ENCODE results near the gene LSS.
A peak's percentile ranks its signal among the peaks of the same experiment; 100 is the strongest.
"Not testable (repeated sequence)": the region's sequence is repeated elsewhere in the genome, so short reads cannot be mapped to it uniquely, and the experiment has no call there.

LSS gene

DNA sequence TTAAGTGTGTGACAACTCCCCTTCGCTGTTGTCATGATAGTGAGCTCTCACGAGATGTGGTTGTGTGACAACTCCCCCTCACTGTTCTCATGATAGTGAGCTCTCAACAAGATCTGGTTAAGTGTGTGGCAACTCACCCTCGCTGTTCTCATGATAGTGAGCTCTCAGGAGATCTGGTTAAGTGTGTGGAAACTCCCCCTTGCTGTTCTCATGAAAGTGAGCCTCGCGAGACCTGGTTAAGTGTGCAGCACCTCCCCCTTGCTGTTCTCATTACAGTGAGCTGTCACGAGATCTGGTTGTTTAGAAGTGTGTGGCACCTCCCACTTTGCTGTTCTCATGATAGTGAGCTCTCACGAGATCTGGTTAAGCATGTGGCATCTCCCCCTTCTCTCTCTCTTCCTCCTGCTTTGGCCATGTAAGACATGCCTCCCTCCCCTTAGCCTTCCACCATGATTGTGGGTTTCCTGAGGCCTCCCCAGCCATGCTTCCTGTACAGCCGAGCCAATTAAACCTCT, 25.1 kb upstream of the LSS start:
- peaks cover 4 to 7% of the 10 kb centered on the region in 2 donors for H3K9me3 Mint-ChIP-seq
- DNase-seq: peak; percentile 58
- H3K27me3 Mint-ChIP-seq: no peaks in the 10 kb centered on the region
- H3K27ac Mint-ChIP-seq: peak overlapping the region; percentile 89
- H3K36me3 Mint-ChIP-seq: peaks cover 58 to 74% of the 10 kb centered on the region in 2 donors
- ATAC-seq (replicated peaks): peak; percentile 91
- peaks cover 27 to 53% of the 10 kb centered on the region in 2 donors for H3K4me1 Mint-ChIP-seq
- peak overlapping the region; percentile 52 to 77 for H3K4me3 Mint-ChIP-seq

DNA sequence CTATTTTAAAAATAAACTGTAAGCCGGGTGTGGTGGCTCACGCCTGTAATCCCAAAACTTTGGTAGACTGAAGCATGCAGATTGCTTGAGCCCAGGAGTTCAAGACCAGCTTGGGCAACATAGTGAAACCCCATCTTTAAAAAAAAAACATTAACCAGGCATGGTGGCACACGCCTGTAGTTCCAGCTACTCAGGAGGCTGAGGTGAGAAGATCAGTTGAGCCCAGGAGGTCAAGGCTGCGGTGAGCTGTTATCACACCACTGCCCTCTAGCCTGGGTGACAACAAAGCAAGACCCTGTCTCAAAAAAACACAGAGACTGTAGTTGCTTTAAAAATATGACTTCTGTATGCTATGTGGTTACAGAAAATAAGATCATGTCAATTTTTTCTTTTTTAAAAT, 24.3 kb upstream of the LSS start:
- Mint-ChIP-seq H3K9me3 (peaks cover 4 to 7% of the 10 kb centered on the region in 2 donors), H3K4me1 (peaks cover 30 to 53% of the 10 kb centered on the region in 2 donors), H3K4me3 (no peak overlapping the region), H3K36me3 (peaks cover 59 to 76% of the 10 kb centered on the region in 2 donors), H3K27me3 (no peaks in the 10 kb centered on the region), H3K27ac (peak overlapping the region; percentile 37)
- no peak for DNase-seq
- ATAC-seq (replicated peaks): no peak

DNA sequence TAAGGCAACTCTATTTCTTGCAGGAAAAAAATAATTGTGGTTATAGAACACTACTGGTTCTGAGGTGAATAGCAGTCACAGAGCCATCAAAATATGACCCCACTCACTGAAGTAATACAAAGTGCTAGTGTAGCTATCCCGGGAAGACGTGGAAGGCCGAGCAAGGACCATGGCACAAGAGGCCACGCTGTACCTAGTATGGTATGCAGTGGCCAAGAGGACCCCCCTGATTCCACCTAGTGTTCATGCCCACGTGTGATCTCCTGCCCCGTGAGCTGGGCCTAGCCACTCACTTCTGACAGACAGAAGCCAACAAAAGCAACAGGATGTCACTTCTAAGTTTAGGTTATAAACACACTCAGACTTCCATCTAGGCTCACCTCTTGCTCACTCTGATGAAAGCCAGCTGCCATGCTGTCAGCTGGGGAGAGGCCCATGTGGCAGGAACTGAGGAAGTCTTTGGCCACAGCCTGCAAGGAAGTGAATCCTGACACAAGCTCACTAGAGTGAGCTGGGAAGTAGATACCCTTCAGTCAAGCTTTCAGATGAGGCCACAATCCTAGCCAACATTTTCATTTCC, 21.7 kb upstream of the LSS start:
- Mint-ChIP-seq H3K36me3 (peaks cover 50 to 68% of the 10 kb centered on the region in 2 donors), H3K27ac (no peak overlapping the region)
- DNase-seq: no peak

GRCh38 chr21:46248827-46249226, 20.3 kb upstream of the LSS start:
- no peaks in the 10 kb centered on the region for H3K27me3 Mint-ChIP-seq
- H3K4me1 Mint-ChIP-seq: peaks cover 15 to 34% of the 10 kb centered on the region in 2 donors
- DNase-seq (no peak), ATAC-seq (replicated peaks) (no peak)
- no peak overlapping the region for H3K27ac Mint-ChIP-seq
- peaks cover 37 to 54% of the 10 kb centered on the region in 2 donors for H3K36me3 Mint-ChIP-seq
- peaks cover 4% of the 10 kb centered on the region in 2 donors for H3K9me3 Mint-ChIP-seq
- H3K4me3 Mint-ChIP-seq: no peak overlapping the region

More for the DNA sequence above, 21.7 kb upstream of the LSS start:
- H3K4me3 Mint-ChIP-seq: no peak overlapping the region
- peaks cover 27 to 48% of the 10 kb centered on the region in 2 donors for H3K4me1 Mint-ChIP-seq
- peaks cover 4 to 7% of the 10 kb centered on the region in 2 donors for H3K9me3 Mint-ChIP-seq
- H3K27me3 Mint-ChIP-seq: no peaks in the 10 kb centered on the region
- no peak for ATAC-seq (replicated peaks)

- H3K27ac Mint-ChIP-seq: no peak overlapping the region
- H3K4me3 Mint-ChIP-seq: no peak overlapping the region
- peaks cover under 1% of the 10 kb centered on the region in 2 donors for H3K9me3 Mint-ChIP-seq
- no peaks in the 10 kb centered on the region for H3K27me3 Mint-ChIP-seq
- H3K4me1 Mint-ChIP-seq: peaks cover 11 to 30% of the 10 kb centered on the region in 2 donors
- ATAC-seq (replicated peaks) (no peak), DNase-seq (no peak)
- peaks cover 34 to 52% of the 10 kb centered on the region in 2 donors for H3K36me3 Mint-ChIP-seq
Observed at GRCh38 chr21:46248422-46248782, 19.8 kb upstream of the LSS start.

DNA sequence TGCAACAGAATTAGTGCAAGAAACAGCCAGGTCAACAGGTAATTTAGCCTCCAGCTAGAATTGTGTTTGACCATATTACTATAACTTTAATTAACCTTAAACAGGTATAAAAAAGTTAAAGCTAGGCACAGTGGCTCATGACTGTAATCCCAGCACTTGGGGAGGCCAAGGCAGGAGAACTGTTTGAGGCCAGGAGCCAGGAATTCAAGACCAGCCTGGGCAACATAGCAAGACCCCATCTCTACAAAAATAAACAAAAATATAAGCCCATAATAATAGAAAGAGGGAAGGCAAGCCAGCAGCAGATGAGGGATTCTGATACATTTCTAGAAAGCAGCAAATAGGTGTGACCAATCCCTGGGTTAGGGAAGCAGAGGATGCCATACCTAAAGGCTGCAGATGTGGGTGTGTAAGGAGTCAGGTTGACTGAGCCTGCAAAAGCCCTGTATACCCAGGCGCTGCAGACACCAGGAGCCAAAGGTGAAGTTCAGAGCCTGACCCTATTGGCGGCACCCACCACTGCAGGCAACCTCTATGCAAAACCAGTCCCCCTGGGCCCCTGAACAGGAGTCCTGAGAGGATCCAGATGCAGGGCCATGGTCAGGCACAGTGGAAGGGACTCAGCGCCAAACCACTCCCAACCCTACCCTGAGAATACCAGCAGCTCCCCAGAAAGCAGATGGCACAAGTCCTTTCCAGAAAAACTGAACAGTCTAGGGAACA, 19.3 kb upstream of the LSS start:
- Mint-ChIP-seq H3K4me3 (no peak overlapping the region), H3K27me3 (no peaks in the 10 kb centered on the region), H3K36me3 (peaks cover 36 to 54% of the 10 kb centered on the region in 2 donors), H3K4me1 (peaks cover 10 to 24% of the 10 kb centered on the region in 2 donors), H3K27ac (no peak overlapping the region), H3K9me3 (no peaks in the 10 kb centered on the region)
- no peak for DNase-seq
- no peak for ATAC-seq (replicated peaks)

DNA sequence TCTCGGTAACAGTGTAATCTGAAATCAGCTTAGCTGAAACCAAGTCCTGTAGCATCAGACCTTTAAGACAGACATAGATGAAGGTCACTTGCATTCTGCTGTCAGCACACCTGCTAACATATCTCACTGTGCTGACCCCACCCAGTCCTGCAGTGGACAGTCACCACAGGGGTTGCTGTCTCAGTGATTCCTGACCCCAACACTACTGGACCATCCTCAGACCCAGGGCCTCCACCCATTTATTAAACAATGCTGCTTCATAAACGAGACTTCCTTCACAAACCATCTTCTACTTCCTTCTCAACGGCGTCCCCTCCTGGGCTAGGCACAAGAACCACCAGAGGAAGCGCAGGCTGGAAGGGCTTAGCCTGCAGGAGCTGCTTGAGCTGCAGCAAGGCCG, 17.8 kb upstream of the LSS start:
- no peak for DNase-seq
- ATAC-seq (replicated peaks): no peak
- Mint-ChIP-seq H3K4me1 (peaks cover 10 to 18% of the 10 kb centered on the region in 2 donors), H3K9me3 (no peaks in the 10 kb centered on the region), H3K4me3 (no peak overlapping the region), H3K27me3 (no peaks in the 10 kb centered on the region), H3K36me3 (peaks cover 41 to 54% of the 10 kb centered on the region in 2 donors), H3K27ac (peak overlapping the region; percentile 26)

GRCh38 chr21:46245213-46245915, 16.8 kb upstream of the LSS start:
- no peaks in the 10 kb centered on the region for H3K27me3 Mint-ChIP-seq
- ATAC-seq (replicated peaks) (no peak), DNase-seq (no peak)
- peaks cover 12 to 14% of the 10 kb centered on the region in 2 donors for H3K4me1 Mint-ChIP-seq
- no peak overlapping the region for H3K27ac Mint-ChIP-seq
- H3K9me3 Mint-ChIP-seq: no peaks in the 10 kb centered on the region
- no peak overlapping the region for H3K4me3 Mint-ChIP-seq
- peaks cover 39 to 55% of the 10 kb centered on the region in 2 donors for H3K36me3 Mint-ChIP-seq

DNA sequence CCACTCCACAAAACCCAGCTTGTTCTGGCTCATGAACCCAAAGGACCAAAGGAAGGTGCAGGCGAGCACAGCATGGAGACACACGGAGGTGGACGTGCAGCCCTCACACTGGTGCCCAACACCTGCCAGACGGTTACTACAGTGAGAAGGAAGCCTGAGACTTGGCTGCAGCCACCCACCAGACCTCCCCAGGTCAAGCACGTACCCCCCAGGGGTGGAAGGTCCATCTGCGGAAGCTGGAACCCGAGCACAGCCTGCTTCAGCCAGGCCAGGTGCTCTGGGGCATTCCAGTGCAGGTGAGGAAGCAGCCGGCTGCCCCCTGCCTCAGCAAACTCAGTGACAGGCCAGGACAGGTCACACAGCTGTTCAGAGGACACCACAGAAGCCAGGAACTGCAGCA, 16.0 kb upstream of the LSS start:
- H3K4me1 Mint-ChIP-seq: peaks cover 12% of the 10 kb centered on the region in 2 donors
- H3K27me3 Mint-ChIP-seq: no peaks in the 10 kb centered on the region
- H3K9me3 Mint-ChIP-seq: no peaks in the 10 kb centered on the region
- no peak overlapping the region for H3K4me3 Mint-ChIP-seq
- H3K27ac Mint-ChIP-seq: no peak overlapping the region
- no peak for ATAC-seq (replicated peaks)
- DNase-seq: no peak
- peaks cover 37 to 53% of the 10 kb centered on the region in 2 donors for H3K36me3 Mint-ChIP-seq

DNA sequence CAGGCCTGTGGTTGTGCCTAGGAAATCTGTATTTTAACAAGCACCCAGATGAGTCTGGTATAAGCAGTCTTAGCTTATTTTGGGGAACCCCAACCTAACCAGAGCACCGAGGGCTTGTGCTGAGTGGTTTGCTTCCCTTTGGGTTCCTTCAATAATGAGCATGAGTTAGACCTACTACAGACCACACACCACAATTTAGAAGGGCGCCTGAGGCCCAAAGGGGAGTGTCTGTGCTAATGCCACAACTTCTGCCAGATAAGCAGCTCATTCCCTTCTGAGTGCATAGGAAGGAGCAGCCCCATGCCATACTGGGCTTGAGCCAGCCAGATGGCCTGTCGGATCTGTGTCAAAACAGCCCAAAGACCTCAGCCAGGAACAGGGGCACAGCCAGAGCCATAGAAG, 15.4 kb upstream of the LSS start:
- Mint-ChIP-seq H3K4me1 (peaks cover 12 to 13% of the 10 kb centered on the region in 2 donors), H3K36me3 (peaks cover 40 to 56% of the 10 kb centered on the region in 2 donors), H3K9me3 (no peaks in the 10 kb centered on the region), H3K4me3 (no peak overlapping the region), H3K27me3 (no peaks in the 10 kb centered on the region), H3K27ac (no peak overlapping the region)
- DNase-seq (no peak), ATAC-seq (replicated peaks) (no peak)

GRCh38 chr21:46243325-46243724, 14.8 kb upstream of the LSS start:
- ATAC-seq (replicated peaks): no peak
- Mint-ChIP-seq H3K27ac (peak overlapping the region; percentile 65), H3K4me3 (no peak overlapping the region), H3K27me3 (no peaks in the 10 kb centered on the region), H3K4me1 (peaks cover 9 to 13% of the 10 kb centered on the region in 2 donors), H3K36me3 (peaks cover 42 to 55% of the 10 kb centered on the region in 2 donors), H3K9me3 (no peaks in the 10 kb centered on the region)
- no peak for DNase-seq

DNA sequence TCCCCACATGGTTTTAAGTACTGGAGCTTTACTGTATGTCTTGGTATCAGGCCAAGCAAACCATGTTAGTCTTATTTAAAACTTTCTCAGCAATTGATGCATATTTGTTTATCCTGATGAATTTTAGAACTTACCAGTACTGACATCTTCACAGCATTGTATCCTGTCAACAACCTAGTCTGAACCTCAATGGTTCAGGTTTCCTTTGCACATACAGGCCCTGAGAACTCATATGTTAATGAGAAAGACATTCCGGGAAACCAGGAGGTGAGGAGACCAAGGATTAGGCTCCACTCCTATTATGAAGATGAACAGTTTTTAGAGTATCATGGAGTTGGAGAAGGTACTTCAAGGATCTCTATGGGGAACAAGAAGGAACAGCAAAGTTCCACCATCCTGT, 13.0 kb upstream of the LSS start:
- H3K36me3 Mint-ChIP-seq: peaks cover 32 to 49% of the 10 kb centered on the region in 2 donors
- not testable (repeated sequence) for H3K27me3 Mint-ChIP-seq; DNase-seq; H3K9me3 Mint-ChIP-seq; ATAC-seq (replicated peaks); H3K4me3 Mint-ChIP-seq; H3K27ac Mint-ChIP-seq
- peaks cover 8 to 11% of the 10 kb centered on the region in 2 donors for H3K4me1 Mint-ChIP-seq

- H3K27me3 Mint-ChIP-seq: no peaks in the 10 kb centered on the region
- H3K36me3 Mint-ChIP-seq: peaks cover 27 to 46% of the 10 kb centered on the region in 2 donors
- H3K27ac Mint-ChIP-seq: no peak overlapping the region
- no peaks in the 10 kb centered on the region for H3K9me3 Mint-ChIP-seq
- no peak for DNase-seq
- H3K4me3 Mint-ChIP-seq: no peak overlapping the region
- H3K4me1 Mint-ChIP-seq: peaks cover 8% of the 10 kb centered on the region in 2 donors
- ATAC-seq (replicated peaks): no peak
Observed at GRCh38 chr21:46239817-46240325, 11.3 kb upstream of the LSS start.

GRCh38 chr21:46237474-46237873, 8.9 kb upstream of the LSS start:
- H3K27me3 Mint-ChIP-seq: no peaks in the 10 kb centered on the region
- ATAC-seq (replicated peaks): no peak
- peaks cover 30 to 56% of the 10 kb centered on the region in 2 donors for H3K36me3 Mint-ChIP-seq
- H3K9me3 Mint-ChIP-seq: no peaks in the 10 kb centered on the region
- peaks cover 8 to 21% of the 10 kb centered on the region in 2 donors for H3K4me1 Mint-ChIP-seq
- H3K4me3 Mint-ChIP-seq: no peak overlapping the region
- no peak for DNase-seq
- no peak overlapping the region for H3K27ac Mint-ChIP-seq
